NOMO-1 (cell line): ENCODE measurements around the gene MMP27.
A peak's percentile ranks its signal among the peaks of the same experiment; 100 is the strongest.
"Not testable (repeated sequence)": the region's sequence is repeated elsewhere in the genome, so short reads cannot be mapped to it uniquely, and the experiment has no call there.

Experiments
- DNase-seq, 2 experiments: peaks; one replicate each; lab custom pipeline; 2025; ENCODE audit not compliant: unreplicated experiment in 2 of 2; lab: John Stamatoyannopoulos, UW

The MMP27 gene, protein sequence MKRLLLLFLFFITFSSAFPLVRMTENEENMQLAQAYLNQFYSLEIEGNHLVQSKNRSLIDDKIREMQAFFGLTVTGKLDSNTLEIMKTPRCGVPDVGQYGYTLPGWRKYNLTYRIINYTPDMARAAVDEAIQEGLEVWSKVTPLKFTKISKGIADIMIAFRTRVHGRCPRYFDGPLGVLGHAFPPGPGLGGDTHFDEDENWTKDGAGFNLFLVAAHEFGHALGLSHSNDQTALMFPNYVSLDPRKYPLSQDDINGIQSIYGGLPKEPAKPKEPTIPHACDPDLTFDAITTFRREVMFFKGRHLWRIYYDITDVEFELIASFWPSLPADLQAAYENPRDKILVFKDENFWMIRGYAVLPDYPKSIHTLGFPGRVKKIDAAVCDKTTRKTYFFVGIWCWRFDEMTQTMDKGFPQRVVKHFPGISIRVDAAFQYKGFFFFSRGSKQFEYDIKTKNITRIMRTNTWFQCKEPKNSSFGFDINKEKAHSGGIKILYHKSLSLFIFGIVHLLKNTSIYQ

GRCh38 chr11:102705626-102706025 is at the start of gene MMP27:
MMP27 (minus strand) TSS chr11:102705769; CDS start chr11:102705714, 55 bp downstream.
- no peak for DNase-seq

GRCh38 chr11:102753267-102753666 is 47.7 kb upstream of the MMP27 start:
- DNase-seq = no peak

- DNase-seq = no peak
These were observed 46.1 kb upstream of the MMP27 start for GRCh38 chr11:102751673-102752072.

DNA sequence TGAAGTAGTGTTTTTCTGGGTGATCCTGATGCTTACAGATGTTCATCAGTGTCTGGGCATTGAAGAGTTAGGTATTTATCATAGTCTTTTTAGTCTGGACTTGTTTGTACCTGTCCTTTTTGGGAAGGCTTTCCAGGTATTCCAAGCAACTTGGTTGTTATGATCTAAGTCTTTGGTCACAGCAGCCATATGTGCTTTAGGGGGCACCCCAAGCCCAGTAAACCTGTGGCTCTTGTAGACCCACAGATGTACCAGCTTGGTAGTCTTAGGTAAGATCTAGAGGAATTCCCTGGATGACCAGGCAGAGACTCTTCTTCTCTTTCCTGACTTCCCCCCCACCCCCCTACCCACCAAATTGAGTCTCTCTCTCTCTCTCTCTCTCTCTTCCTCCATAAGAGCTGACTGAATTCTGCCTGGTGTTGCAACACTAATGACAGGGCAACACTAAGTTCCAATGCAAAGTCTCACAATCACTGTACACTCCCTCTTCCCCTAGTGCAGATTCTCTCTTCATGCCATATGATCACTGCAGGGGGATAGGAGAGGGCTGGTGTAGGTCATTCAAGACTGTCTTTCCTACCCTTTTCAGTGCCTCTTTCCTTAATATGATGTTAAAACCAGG is 43.6 kb upstream of the MMP27 start:
- DNase-seq = no peak

DNA sequence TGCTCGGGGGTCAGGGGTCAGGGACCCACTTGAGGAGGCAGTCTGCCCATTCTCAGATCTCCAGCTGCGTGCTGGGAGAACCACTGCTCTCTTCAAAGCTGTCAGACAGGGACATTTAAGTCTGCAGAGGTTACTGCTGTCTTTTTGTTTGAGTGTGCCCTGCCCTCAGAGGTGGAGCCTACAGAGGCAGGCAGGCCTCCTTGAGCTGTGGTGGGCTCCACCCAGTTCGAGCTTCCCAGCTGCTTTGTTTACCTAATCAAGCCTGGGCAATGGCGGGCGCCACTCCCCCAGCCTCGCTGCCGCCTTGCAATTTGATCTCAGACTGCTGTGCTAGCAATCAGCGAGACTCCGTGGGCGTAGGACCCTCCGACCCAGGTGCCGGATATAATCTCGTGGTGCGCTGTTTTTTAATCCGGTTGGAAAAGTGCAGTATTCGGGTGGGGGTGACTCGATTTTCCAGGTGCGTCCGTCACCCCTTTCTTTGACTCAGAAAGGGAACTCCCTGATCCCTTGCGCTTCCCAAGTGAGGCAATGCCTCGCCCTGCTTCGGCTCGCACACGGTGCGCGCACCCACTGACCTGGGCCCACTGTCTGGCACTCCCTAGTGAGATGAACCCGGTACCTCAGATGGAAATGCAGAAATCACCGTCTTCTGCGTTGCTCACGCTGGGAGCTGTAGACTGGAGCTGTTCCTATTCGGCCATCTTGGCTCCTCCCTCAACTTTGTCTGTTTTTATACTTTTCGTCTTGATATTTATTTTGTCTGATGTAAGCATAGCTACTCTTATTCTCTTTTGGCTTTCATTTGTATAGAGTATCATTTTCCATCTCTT is 41.4 kb upstream of the MMP27 start:
- not testable (repeated sequence) for DNase-seq

GRCh38 chr11:102734650-102735049 is 29.1 kb upstream of the MMP27 start:
- DNase-seq = no peak

GRCh38 chr11:102733232-102733875 is 27.8 kb upstream of the MMP27 start:
- peak in 1 of 2 experiments; percentile 64 for DNase-seq

DNA sequence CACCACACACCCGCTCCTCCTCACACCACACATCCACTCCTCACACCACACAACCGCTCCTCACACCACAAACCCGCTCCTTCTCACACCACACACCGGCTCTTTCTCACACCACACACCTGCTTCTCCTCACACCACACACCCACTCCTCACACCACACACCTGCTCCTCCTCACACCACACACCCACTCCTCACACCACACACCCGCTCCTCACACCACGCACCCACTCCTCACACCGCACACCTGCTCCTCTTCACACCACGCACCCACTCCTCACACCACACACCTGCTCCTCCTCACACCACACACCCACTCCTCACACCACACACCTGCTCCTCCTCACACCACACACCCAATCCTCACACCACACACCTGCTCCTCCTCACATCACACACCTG is 25.4 kb upstream of the MMP27 start:
- DNase-seq = not testable (repeated sequence)

DNA sequence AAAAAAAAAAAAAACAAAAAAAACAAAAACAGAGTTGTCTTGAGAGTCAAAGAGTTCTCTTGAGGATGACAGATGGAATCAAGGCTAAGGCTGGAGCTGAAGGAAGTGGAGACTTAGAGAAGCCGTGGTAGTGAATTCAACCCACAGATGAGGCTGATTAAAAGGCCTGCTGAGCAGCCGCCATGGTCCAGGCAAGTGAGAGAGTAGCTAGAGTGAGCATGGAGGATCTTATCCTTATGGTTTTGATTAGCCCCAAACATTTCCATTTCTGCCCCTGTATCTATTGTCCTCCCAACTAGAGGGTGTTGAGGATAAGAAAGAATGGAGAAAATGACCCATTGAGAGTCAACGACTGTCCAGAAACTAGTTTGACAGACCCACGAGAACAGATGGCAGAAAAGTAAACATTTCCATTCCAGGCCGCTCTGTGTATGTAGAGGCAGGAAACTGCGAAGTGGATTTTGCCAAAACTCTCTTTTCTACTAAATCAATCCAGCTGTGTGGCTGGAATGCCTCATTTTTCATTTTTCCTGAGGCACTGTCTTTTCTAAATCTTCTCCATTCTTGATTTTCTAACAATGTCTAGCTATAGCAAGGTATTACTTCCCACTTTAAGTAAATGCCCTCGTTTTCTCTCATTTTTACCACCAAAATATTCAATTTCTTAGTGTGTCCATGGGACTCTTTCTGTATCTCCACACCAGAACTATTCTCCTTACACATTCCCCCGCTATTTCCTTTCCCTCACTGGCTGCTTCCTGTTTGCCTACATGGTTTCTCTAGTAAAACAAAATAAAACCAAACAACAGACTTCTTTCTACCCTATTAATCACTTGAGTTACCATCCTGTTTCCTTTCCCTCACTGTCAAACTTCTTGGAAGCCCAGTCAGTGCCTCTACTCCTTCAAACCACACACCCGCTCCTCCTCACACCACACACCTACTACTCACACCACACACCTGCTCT is 24.6 kb upstream of the MMP27 start:
- no peak for DNase-seq

DNA sequence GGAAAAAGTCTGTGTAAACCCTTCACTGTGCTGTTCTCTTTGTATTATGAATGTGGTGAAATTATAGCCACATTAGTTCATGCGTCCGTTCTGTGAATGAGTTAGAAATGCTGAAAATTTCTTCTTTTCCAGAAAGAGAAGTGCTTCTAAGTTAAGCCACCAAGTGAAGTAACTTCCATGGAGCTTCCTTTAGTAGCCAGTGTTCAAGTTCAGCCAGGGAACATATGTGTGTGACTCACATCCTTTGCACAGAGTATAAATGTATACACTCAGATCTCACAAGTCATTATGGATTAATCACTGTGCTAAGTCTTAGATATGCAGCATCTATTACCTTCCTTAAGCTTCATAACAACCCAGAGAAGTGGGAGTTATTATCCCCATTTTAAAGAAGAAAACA is 22.3 kb upstream of the MMP27 start:
- DNase-seq = peak; percentile 23 to 71

DNA sequence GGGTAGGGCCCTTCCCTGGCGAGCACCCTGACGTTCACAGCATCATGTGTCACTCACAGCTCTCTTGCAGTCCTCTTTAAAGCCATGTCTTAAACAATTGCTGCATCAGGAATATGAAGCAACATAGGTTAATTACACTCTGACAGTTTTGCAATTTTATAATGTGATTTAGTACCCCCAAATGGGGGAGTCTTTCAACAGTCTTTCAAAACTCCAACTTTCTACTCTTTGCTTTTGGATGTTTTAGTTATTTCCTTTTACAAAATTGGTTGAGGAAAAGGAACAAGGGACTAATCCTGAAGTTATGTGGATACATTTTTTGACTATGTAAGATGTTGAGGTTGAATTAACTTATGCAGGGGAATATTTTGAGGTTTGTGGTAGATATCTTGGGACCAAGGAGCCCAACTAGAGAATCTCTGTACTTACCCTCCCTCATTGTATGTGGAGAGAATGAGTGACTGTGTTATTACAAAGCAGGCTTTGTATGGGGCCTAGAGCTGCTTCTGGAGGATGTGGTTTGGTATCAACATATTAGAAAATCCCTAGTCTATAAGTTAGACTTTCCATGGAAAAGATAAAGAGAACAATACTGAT is 19.4 kb upstream of the MMP27 start, which contains the start of gene MMP8:
Gene MMP8, minus strand, starts transcription at position 51 of the 597 bp plus-strand sequence. CDS start 99 bp downstream, outside the sequence.
- DNase-seq = peak; percentile 61 to 78

DNA sequence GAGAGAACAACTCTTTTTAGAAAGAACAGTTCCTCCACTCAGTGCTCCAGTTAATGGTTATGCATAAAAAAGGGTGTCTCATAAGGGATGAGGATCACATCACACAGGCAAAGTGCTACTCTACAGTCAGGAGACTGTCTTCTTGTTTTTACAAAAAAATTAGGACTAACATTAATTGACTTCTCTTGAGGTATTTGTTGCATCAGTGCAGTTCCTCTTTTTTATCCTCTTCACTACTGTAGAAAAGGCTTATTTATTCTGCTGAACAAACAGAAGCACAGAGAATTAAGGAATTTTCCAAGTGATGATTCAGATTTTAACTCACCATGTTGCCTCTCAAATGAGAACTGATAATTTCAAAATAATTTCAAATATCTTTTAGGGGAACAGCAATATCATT is 17.3 kb upstream of the MMP27 start:
- peak; percentile 37 to 89 for DNase-seq

DNA sequence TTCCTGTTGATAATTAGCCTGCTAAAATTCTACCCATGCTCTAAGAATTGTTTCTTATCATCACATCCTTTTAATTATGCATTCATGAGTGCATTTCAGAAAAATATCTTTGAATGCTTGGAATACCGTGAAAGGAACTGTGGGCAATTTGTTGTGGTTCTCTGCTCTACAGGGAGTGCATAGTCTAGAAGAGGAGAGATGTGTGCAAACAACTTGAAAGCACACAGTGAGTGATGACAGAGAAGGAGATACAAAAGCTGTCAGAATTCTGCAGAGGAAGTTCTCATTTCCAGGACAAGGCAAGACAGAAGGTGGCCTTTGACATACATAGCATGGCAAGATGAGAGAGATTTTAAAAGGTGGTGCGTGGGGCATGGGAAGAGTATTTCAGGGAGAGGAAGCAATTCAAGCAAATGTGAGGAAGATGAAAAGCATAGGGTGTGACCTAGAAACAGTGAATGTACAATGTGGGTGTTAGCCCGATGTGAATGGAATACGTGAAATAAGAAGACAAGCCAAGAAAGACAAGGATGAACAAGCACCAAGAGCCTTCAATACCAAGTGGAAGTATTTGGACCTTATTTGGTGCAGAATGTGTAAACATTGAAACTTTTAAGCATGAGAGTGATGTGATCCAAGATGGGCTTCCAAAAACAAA is 14.2 kb upstream of the MMP27 start:
- DNase-seq = no peak

DNA sequence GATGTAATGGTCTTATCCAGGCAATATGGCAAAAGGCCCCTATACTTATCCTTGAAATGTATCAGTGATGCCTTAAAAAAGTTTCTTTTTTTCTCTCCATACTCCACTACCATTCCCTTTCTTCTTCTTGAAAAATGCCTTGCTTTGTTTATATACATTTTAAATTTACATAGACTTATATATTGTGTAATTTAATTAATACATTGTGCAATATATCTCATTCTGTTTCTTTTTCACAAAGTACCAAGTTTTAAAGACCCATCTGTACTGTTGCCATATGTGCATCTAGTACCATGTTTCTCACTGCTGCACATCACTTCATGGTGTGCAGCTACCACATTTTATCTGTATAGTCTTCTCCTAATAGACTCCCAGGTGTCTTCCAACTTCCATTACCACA is 11.7 kb upstream of the MMP27 start:
- no peak for DNase-seq

DNA sequence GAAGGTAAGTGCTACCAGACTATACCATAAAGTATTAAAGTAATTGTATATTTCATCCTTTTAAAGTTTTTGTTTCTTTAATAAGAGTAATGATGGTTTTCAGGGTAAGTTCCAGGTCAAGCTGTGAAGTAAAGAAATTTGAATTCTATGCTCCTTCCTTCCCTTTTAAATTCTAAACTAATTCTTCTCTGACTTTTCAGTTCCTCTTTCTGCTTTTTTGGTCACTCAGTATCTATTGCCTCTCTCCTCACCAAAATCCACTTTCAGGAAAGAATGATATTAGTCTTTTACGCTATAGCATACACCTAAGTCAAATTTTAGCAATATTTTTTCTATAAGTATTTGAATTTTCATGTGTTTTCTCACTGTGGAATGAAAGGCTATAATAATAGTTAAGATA is 11.0 kb upstream of the MMP27 start:
- peak; percentile 52 to 82 for DNase-seq

DNA sequence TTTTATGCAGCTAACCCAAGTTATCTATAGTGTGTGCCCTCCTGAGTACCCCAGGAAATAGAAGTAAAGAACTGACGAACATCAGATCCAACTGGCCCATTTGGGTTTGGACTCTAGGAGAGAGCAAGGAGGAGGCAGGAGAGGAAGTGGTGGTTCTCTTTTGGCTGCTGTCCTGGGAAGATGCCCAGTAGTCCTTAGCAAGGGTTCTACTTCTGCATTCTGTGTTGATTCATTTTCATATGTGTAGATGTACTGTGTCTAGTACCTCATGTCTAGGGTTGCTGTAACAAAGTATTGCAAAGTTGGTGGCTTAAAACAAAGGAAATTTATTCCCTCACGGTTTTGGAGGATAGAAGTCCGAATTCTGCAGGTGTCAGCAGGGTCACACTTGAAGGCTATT is 6.6 kb upstream of the MMP27 start:
- peak; percentile 29 to 68 for DNase-seq

DNA sequence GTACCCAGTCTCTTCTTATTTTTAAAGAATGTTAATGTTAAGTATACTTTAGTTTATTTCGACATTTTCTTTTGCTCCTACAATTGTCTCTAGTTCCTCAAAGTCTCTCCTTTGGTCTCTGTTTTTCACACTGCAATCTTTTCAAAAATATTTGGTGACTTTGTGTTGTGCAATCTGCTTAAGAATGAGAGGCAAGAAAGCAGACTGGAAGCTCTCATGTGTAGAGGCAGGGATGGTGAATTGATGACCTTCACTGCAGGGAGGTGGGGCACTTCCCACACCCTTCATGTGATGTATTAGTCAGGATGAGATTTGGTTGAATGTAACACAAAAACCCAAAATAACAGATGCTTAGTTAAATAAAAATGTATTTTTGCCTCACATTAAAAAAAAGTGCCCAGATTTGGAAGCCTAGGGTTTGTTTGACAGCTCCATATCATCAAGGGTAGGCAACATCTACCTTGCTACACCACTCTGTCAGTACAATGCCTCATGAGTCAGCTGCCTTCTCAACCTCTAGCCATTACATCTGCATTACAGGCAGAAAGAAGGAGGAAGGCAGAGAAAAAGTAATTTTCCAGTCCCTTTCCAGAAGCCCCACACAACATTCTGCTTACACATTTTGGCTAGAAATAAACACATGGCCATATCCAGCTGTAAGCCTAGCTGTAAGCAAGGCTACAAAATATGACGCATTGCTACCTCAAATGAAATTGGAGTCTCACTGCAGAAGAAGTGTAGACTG is 3.8 kb upstream of the MMP27 start:
- DNase-seq = peak; percentile 61 to 87

DNA sequence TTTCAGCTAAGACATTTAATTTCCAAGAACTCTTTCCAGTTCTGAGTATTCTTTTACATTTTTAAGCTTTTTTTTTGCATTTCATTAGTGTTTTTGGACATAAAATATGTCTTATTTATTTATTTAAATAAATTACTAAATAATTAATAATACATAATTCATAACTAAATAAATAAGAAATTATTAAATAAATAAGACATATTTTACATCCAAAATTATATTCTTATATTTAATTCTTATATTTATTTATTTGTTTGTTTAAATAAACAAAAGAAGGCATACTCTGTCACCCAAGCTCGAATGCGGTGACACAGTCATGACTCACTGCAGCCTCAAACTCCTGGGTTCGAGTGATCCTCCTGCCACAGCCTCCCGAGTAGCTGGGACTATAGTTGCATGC is 3.1 kb upstream of the MMP27 start:
- DNase-seq = no peak
